HG02943 (cell line): ENCODE data around the gene ZNF267.
"Not testable (repeated sequence)": the region's sequence is repeated elsewhere in the genome, so short reads cannot be mapped to it uniquely, and the experiment has no call there.

Source experiments
- ATAC-seq: cut with Tn5 transposase; IDR thresholded peaks from one replicate; pipeline ENCODE4 v1.9.1; 2021; ENCODE audit warnings: mild to moderate bottlenecking, low read depth, moderate library complexity; ENCODE audit not compliant: unreplicated experiment

The ZNF267 gene

GRCh38 chr16:31877876-31878642, 4.5 kb downstream of the ZNF267 start:
- no peak for ATAC-seq

- no peak for ATAC-seq
These were observed 6.3 kb downstream of the ZNF267 start for GRCh38 chr16:31879937-31880321.

GRCh38 chr16:31880322-31880979, 6.8 kb downstream of the ZNF267 start:
- no peak for ATAC-seq

- no peak for ATAC-seq
These were observed 12.6 kb downstream of the ZNF267 start for GRCh38 chr16:31886227-31886626.

- no peak for ATAC-seq
These were observed 15.1 kb downstream of the ZNF267 start for GRCh38 chr16:31888735-31889134.

GRCh38 chr16:31892111-31892510, 18.5 kb downstream of the ZNF267 start:
- ATAC-seq: not testable (repeated sequence)

- no peak for ATAC-seq
These were observed 20.2 kb downstream of the ZNF267 start for GRCh38 chr16:31893824-31894223.

- ATAC-seq: no peak
These were observed 23.7 kb downstream of the ZNF267 start for GRCh38 chr16:31897283-31897682.

GRCh38 chr16:31899505-31899904, 25.9 kb downstream of the ZNF267 start:
- no peak for ATAC-seq

- ATAC-seq: not testable (repeated sequence)
These were observed 31.0 kb downstream of the ZNF267 start for GRCh38 chr16:31904571-31904970.

GRCh38 chr16:31913668-31914067, 40.1 kb downstream of the ZNF267 start:
- ATAC-seq: no peak

GRCh38 chr16:31916056-31916488, 42.5 kb downstream of the ZNF267 start:
- ATAC-seq: no peak

GRCh38 chr16:31920373-31920772, 46.8 kb downstream of the ZNF267 start:
- no peak for ATAC-seq

GRCh38 chr16:31951806-31952205, 78.2 kb downstream of the ZNF267 start:
- not testable (repeated sequence) for ATAC-seq

GRCh38 chr16:31952206-31952605, 78.6 kb downstream of the ZNF267 start:
- ATAC-seq: not testable (repeated sequence)

- ATAC-seq: not testable (repeated sequence)
These were observed 82.6 kb downstream of the ZNF267 start for GRCh38 chr16:31956221-31956620.

GRCh38 chr16:31960186-31960910, 86.7 kb downstream of the ZNF267 start:
- ATAC-seq: not testable (repeated sequence)
